Neural cell (in vitro differentiated cells): Measurements from ENCODE around the gene MCC.

Experiments
- EP300 ChIP-seq: fragments of 450-650 bp; conservative IDR thresholded peaks from 2 replicates; pipeline ENCODE4 v1.6.1; 2014; ENCODE audit warnings: antibody characterized with exemption, mild to moderate bottlenecking, moderate library complexity; ENCODE audit not compliant: poor library complexity, severe bottlenecking
- EZH2 ChIP-seq: fragments of 200-600, 300-800 bp; shearing (Covaris generic), sonication (generic); IDR thresholded peaks from 2 replicates; pipeline ENCODE4 v1.6.1; 2014; ENCODE audit warnings: antibody characterized with exemption, low read length, borderline replicate concordance, mild to moderate bottlenecking; ENCODE audit not compliant: insufficient read depth, poor library complexity, severe bottlenecking
- MXI1 ChIP-seq: fragments of 450-650 bp; conservative IDR thresholded peaks from 2 replicates; pipeline ENCODE4 v1.6.1; 2014; ENCODE audit warnings: antibody characterized with exemption, mild to moderate bottlenecking; ENCODE audit not compliant: poor library complexity, severe bottlenecking
- POLR2AphosphoS5 ChIP-seq: IDR thresholded peaks from 2 replicates; pipeline ENCODE4 v1.6.1; 2012
- TF ChIP-seq, protein P1 (sequence below): fragments of 450-650 bp; IDR thresholded peaks from 2 replicates; pipeline ENCODE4 v1.5.1; 2014; ENCODE audit warnings: antibody characterized with exemption, mild to moderate bottlenecking, moderate library complexity; ENCODE audit not compliant: poor library complexity, severe bottlenecking
- TF ChIP-seq, protein P2 (sequence below): IDR thresholded peaks from 2 replicates; pipeline ENCODE4 v1.6.1; 2012; ENCODE audit warnings: borderline replicate concordance

DNA sequence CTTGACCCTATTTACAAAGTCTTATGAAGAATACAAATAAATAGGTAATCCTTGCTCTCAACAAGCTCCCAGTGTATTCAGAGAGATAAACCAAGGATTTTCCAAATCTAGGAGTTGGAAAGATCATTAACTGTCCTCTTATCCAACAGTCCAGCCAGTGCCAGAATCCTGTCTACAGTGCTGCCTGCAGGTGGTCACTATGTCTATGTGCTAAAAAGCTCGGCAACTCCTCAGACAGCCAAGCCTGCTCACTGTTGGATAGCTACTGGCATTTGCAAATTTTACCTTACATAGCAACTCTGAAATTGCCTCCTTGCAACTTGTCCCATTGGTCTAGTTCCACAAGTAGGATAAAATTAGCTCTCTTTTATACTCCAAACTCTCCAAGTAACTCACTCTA lies 324.2 kb downstream of the MCC start:
- TF ChIP-seq, protein P1, sequence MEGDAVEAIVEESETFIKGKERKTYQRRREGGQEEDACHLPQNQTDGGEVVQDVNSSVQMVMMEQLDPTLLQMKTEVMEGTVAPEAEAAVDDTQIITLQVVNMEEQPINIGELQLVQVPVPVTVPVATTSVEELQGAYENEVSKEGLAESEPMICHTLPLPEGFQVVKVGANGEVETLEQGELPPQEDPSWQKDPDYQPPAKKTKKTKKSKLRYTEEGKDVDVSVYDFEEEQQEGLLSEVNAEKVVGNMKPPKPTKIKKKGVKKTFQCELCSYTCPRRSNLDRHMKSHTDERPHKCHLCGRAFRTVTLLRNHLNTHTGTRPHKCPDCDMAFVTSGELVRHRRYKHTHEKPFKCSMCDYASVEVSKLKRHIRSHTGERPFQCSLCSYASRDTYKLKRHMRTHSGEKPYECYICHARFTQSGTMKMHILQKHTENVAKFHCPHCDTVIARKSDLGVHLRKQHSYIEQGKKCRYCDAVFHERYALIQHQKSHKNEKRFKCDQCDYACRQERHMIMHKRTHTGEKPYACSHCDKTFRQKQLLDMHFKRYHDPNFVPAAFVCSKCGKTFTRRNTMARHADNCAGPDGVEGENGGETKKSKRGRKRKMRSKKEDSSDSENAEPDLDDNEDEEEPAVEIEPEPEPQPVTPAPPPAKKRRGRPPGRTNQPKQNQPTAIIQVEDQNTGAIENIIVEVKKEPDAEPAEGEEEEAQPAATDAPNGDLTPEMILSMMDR, result no peak
- TF ChIP-seq EP300, result no peak
- no peak for TF ChIP-seq POLR2AphosphoS5
- TF ChIP-seq EZH2, result no peak
- no peak for TF ChIP-seq MXI1
- TF ChIP-seq, protein P2, sequence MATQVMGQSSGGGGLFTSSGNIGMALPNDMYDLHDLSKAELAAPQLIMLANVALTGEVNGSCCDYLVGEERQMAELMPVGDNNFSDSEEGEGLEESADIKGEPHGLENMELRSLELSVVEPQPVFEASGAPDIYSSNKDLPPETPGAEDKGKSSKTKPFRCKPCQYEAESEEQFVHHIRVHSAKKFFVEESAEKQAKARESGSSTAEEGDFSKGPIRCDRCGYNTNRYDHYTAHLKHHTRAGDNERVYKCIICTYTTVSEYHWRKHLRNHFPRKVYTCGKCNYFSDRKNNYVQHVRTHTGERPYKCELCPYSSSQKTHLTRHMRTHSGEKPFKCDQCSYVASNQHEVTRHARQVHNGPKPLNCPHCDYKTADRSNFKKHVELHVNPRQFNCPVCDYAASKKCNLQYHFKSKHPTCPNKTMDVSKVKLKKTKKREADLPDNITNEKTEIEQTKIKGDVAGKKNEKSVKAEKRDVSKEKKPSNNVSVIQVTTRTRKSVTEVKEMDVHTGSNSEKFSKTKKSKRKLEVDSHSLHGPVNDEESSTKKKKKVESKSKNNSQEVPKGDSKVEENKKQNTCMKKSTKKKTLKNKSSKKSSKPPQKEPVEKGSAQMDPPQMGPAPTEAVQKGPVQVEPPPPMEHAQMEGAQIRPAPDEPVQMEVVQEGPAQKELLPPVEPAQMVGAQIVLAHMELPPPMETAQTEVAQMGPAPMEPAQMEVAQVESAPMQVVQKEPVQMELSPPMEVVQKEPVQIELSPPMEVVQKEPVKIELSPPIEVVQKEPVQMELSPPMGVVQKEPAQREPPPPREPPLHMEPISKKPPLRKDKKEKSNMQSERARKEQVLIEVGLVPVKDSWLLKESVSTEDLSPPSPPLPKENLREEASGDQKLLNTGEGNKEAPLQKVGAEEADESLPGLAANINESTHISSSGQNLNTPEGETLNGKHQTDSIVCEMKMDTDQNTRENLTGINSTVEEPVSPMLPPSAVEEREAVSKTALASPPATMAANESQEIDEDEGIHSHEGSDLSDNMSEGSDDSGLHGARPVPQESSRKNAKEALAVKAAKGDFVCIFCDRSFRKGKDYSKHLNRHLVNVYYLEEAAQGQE, result no peak
